LNCaP clone FGC (cell line): Measurements from ENCODE around the gene UGP2.
A peak's percentile ranks its signal among the peaks of the same experiment; 100 is the strongest.

ENCODE experiments used
- DNase-seq: peaks from one replicate; pipeline ENCODE4 v3.0.0-alpha.2; 2011; ENCODE audit warnings: low read depth
- H3K4me3 ChIP-seq: 2 replicates; pipeline ENCODE4 v1.5.1; 2011; ENCODE audit warnings: mild to moderate bottlenecking, low read depth, low read length, control low read depth
- CTCF ChIP-seq: IDR thresholded peaks from 2 replicates; pipeline ENCODE4 v1.5.1; 2012; ENCODE audit warnings: mild to moderate bottlenecking; ENCODE audit not compliant: control insufficient read depth, insufficient read depth; ENCODE audit errors: extremely low read depth

Gene UGP2

GRCh38 chr2:63890678-63891077 lies 49.0 kb downstream of the UGP2 start:
- H3K4me3 ChIP-seq, result no peak overlapping the region
- TF ChIP-seq CTCF, result no peak

DNA sequence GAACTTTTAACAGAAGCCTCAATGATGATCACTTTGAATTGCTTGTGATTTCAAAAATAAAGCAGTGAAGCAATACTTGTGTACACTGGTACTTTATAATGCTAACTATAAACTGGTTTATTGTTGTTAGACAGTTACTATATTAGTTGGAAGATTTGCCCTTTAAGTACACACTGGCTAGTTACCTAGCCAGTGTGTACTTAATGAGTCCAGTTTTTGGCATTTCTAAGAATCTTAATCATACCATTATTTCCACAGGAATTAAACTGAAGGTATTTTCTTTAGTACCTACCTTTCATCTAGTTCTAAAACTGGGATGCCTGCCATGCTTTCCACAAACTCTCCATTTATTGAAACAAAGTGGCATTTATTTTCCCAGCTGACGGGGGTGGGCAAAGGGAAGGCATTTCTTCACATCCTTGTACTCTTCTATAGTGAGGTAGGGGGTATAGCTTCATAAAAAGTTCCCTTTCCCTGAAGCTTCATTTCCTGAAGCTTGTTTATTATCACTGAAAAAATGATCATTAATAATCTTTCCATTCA lies 49.9 kb downstream of the UGP2 start:
- H3K4me3 ChIP-seq, result no peak overlapping the region
- peak; percentile 46 for DNase-seq
- no peak for TF ChIP-seq CTCF

More at GRCh38 chr2:63890678-63891077, 49.0 kb downstream of the UGP2 start:
- peak; percentile 33 for DNase-seq

DNA sequence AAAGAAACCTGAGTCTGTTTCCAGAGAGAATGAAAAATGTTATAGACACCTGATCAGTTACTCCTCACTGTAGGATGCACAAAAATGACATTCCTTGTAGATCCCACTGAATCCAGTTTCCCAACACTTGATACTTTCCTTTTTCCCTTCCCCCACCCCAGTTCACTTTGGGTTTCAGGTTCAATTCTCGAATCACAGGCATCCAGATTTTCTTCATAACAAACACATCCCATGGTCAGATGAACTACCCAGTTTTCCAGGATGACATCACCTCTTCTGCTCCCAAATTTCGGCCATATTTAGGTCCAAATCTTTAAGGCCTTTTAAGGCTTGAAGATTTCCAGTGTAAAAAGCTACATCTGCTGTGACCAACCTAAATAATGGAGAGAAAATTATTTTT lies 51.5 kb downstream of the UGP2 start:
- TF ChIP-seq CTCF, result no peak

DNA sequence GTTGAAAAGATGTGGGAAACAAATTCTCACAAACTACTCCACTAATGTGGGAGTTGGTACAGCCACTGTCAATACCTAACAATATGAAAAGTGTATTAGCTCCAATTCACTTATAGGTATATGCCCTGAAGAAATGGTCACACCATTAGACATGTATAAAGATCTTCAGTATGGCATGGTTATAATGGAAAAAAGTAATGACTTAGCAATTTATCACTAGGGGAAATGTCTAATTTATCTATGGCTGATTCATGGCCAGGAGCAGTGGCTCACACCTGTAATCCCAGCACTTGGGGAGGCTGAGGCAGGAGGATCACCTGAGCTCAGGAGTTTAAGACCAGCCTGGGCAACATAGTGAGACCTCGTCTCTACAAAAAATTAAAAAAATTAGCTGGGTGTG lies 52.5 kb downstream of the UGP2 start:
- no peak for DNase-seq
- no peak overlapping the region for H3K4me3 ChIP-seq
- TF ChIP-seq CTCF, result no peak

More for the DNA sequence above, 51.5 kb downstream of the UGP2 start:
- H3K4me3 ChIP-seq, result no peak overlapping the region
- DNase-seq, result no peak

GRCh38 chr2:63898839-63899238 lies 57.1 kb downstream of the UGP2 start:
- no peak for TF ChIP-seq CTCF
- no peak for DNase-seq
- no peak overlapping the region for H3K4me3 ChIP-seq

DNA sequence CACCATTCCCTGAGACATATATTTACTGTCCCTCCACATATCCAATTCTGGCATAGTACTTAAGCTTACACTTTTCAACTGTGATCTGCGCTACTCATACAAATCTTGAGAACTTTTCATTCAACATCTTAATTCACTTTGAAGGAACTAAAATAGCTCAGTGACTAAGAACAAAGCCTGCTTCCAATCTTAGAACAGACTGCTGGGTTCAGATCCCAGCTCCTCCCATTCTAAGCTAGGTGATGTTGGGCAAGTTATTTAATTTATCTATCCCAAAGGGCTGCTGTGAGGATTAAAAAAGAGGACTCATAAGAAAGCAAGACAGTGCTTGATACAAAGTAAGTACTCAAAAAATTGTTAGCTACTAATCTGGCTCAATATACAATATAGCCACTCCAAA lies 57.9 kb downstream of the UGP2 start:
- no peak for TF ChIP-seq CTCF
- DNase-seq, result no peak
- H3K4me3 ChIP-seq, result no peak overlapping the region

DNA sequence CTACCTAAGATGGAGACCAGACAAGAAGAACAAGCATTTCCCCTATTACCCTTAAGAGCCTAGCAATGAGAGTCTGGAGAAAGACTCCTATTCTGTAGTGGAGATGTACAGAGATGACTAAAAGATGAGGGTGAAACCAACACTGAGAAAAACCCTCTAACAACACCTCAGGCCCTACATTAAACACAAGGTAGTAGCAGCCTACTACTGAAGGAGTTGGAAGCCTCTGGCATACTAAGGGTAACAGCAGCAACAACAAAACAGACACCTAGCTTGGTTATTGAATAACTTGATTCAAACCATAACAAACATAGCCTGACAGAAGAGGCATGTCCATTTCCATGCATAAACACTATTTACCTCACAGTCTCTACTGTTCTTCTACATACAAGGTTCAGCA lies 60.5 kb downstream of the UGP2 start:
- TF ChIP-seq CTCF, result no peak
- DNase-seq, result no peak
- H3K4me3 ChIP-seq, result no peak overlapping the region
